T-helper 9 cell (primary cell): ENCODE data around the gene ANK3.

Source experiments
- DNase-seq: peaks from one replicate; pipeline ENCODE4 v3.0.0-alpha.2; 2020

The ANK3 gene

GRCh38 chr10:60021361-60021760 is 368.3 kb downstream of the ANK3 start:
- DNase-seq, result no peak

- DNase-seq, result no peak
Observed at GRCh38 chr10:60016794-60017193, 372.9 kb downstream of the ANK3 start.

GRCh38 chr10:60009710-60010383 is 379.8 kb downstream of the ANK3 start:
- no peak for DNase-seq

- DNase-seq, result no peak
Observed at GRCh38 chr10:60009276-60009675, 380.4 kb downstream of the ANK3 start.

- no peak for DNase-seq
Observed at GRCh38 chr10:60008816-60009215, 380.9 kb downstream of the ANK3 start.

- no peak for DNase-seq
Observed at GRCh38 chr10:60006062-60006461, 383.6 kb downstream of the ANK3 start.

- no peak for DNase-seq
Observed at GRCh38 chr10:60003651-60004523, 385.8 kb downstream of the ANK3 start.

- no peak for DNase-seq
Observed at GRCh38 chr10:60000747-60001146, 388.9 kb downstream of the ANK3 start.

GRCh38 chr10:59997827-59998525 is 391.7 kb downstream of the ANK3 start:
- DNase-seq, result no peak

- no peak for DNase-seq
Observed at GRCh38 chr10:59995862-59996261, 393.8 kb downstream of the ANK3 start.

GRCh38 chr10:59993931-59994330 is 395.7 kb downstream of the ANK3 start:
- no peak for DNase-seq

- DNase-seq, result no peak
Observed at GRCh38 chr10:59991661-59992060, 398.0 kb downstream of the ANK3 start.

- DNase-seq, result no peak
Observed at GRCh38 chr10:59991117-59991516, 398.6 kb downstream of the ANK3 start.

- no peak for DNase-seq
Observed at GRCh38 chr10:59985639-59986038, 404.0 kb downstream of the ANK3 start.

GRCh38 chr10:59984415-59984814 is 405.3 kb downstream of the ANK3 start:
- DNase-seq, result no peak

GRCh38 chr10:59980356-59980755 is 409.3 kb downstream of the ANK3 start:
- no peak for DNase-seq

GRCh38 chr10:59977486-59977885 is 412.2 kb downstream of the ANK3 start:
- DNase-seq, result no peak

GRCh38 chr10:59976909-59977308 is 412.8 kb downstream of the ANK3 start:
- DNase-seq, result no peak
